ENCODE data around the gene SERPINA12. TPM values are rescaled to one million over a fixed set of nuclear protein-coding genes. Genes with fewer than 3 reads are reported as not detected.

SERPINA12 gene
- total RNA-seq, 1 donor from 2014 or later: not detected

- Histone ChIP-seq H3K36me3 (ENCODE audit: control insufficient read depth, insufficient read depth, low read length) (no peaks in the 10 kb centered on the region), H3K27me3 (ENCODE audit: control insufficient read depth, insufficient read depth, low read length) (peaks cover 2% of the 10 kb centered on the region), H3K4me3 (ENCODE audit: low read depth, low read length) (no peak overlapping the region)
- no peak for TF ChIP-seq CTCF (IDR thresholded peaks at IDR 0.05; ENCODE audit: insufficient read depth, low read length, poor library complexity, severe bottlenecking)
- no peak for DNase-seq (ENCODE audit: low read depth)
Measured at GRCh38 chr14:94499673-94500072, 9.6 kb downstream of the SERPINA12 start.

GRCh38 chr14:94498215-94498614 lies 11.1 kb downstream of the SERPINA12 start:
- Histone ChIP-seq H3K4me3 (ENCODE audit: low read depth, low read length) (no peak overlapping the region), H3K36me3 (ENCODE audit: control insufficient read depth, insufficient read depth, low read length) (no peaks in the 10 kb centered on the region), H3K27me3 (ENCODE audit: control insufficient read depth, insufficient read depth, low read length) (no peaks in the 10 kb centered on the region)
- no peak for TF ChIP-seq CTCF (IDR thresholded peaks at IDR 0.05; ENCODE audit: insufficient read depth, low read length, poor library complexity, severe bottlenecking)
- no peak for DNase-seq (ENCODE audit: low read depth)

- H3K27me3 ChIP-seq (ENCODE audit: control insufficient read depth, insufficient read depth, low read length): no peaks in the 10 kb centered on the region
- no peak overlapping the region for H3K4me3 ChIP-seq (ENCODE audit: low read depth, low read length)
- no peak for DNase-seq (ENCODE audit: low read depth)
- no peaks in the 10 kb centered on the region for H3K36me3 ChIP-seq (ENCODE audit: control insufficient read depth, insufficient read depth, low read length)
- TF ChIP-seq CTCF (IDR thresholded peaks at IDR 0.05; ENCODE audit: insufficient read depth, low read length, poor library complexity, severe bottlenecking): no peak
Measured at GRCh38 chr14:94494085-94494484, 15.2 kb downstream of the SERPINA12 start.

GRCh38 chr14:94491511-94491910 lies 17.8 kb downstream of the SERPINA12 start:
- DNase-seq (ENCODE audit: low read depth): no peak
- Histone ChIP-seq H3K27me3 (ENCODE audit: control insufficient read depth, insufficient read depth, low read length) (peaks cover 4% of the 10 kb centered on the region), H3K4me3 (ENCODE audit: low read depth, low read length) (no peak overlapping the region), H3K36me3 (ENCODE audit: control insufficient read depth, insufficient read depth, low read length) (no peaks in the 10 kb centered on the region)
- TF ChIP-seq CTCF (IDR thresholded peaks at IDR 0.05; ENCODE audit: insufficient read depth, low read length, poor library complexity, severe bottlenecking): no peak

- no peak overlapping the region for H3K4me3 ChIP-seq (ENCODE audit: low read depth, low read length)
- no peak for TF ChIP-seq CTCF (IDR thresholded peaks at IDR 0.05; ENCODE audit: insufficient read depth, low read length, poor library complexity, severe bottlenecking)
- no peaks in the 10 kb centered on the region for H3K36me3 ChIP-seq (ENCODE audit: control insufficient read depth, insufficient read depth, low read length)
- H3K27me3 ChIP-seq (ENCODE audit: control insufficient read depth, insufficient read depth, low read length): peaks cover 8% of the 10 kb centered on the region
- no peak for DNase-seq (ENCODE audit: low read depth)
Measured at GRCh38 chr14:94489336-94489735, 19.9 kb downstream of the SERPINA12 start.

- no peaks in the 10 kb centered on the region for H3K36me3 ChIP-seq (ENCODE audit: control insufficient read depth, insufficient read depth, low read length)
- DNase-seq (ENCODE audit: low read depth): no peak
- H3K4me3 ChIP-seq (ENCODE audit: low read depth, low read length): no peak overlapping the region
- peaks cover 8% of the 10 kb centered on the region for H3K27me3 ChIP-seq (ENCODE audit: control insufficient read depth, insufficient read depth, low read length)
- TF ChIP-seq CTCF (IDR thresholded peaks at IDR 0.05; ENCODE audit: insufficient read depth, low read length, poor library complexity, severe bottlenecking): no peak
Measured at GRCh38 chr14:94486883-94487282, 22.4 kb downstream of the SERPINA12 start.

Data from kidney epithelial cell (primary cell).